HG03095 (cell line): ENCODE measurements around the gene ZRANB3.
"Not testable (repeated sequence)": the region's sequence is repeated elsewhere in the genome, so short reads cannot be mapped to it uniquely, and the experiment has no call there.

Source experiments
- ATAC-seq: cut with Tn5 transposase; IDR thresholded peaks from one replicate; pipeline ENCODE4 v1.9.1; 2021; ENCODE audit warnings: moderate library complexity; ENCODE audit not compliant: unreplicated experiment

ZRANB3 gene

DNA sequence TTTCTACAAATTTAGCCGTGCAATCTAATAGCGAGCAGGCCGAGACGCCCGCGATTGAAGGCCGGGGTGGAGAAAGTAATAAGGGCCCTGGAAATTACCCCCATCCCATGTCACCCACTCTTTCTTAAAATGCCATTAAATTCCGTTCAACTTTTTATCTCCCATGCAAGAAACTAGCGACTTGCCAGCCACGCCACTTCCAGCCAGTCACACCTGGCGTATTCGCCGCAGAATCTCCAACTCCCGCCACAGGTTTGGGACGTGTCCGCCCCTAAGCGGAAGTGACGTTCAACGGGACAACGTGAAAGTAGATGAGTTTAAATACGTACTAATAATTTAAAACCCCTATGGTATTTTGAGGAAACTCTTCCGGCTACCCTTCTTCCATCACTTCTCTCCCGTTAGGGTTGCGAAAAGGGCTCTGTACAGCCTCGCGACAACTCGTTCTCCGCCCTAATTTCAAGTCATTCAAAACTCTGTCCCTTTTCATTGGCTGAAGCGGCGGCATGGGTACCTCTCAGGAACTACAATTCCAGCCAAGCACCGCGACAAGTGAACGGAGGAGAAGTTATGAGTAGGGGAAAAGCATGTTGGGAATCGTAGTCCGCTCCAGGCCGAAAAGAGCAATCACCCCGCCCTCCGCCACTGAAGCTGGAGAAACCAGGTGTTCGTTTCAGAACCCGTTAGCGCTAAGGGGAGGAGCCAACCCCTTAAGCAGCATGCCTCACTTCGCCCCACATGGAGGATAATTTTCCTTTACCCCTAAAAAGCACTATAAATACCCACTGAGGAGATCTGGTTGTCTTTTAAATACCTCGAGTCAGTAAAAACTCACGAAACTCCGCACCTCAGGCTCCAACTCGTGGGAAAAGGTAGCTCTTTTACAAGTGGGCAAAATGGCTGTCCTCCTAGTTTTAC lies at the start of gene ZRANB3:
Gene ZRANB3 (minus strand): TSS at position 906 of the 918 bp plus-strand sequence.
- ATAC-seq, result peak; percentile 65

DNA sequence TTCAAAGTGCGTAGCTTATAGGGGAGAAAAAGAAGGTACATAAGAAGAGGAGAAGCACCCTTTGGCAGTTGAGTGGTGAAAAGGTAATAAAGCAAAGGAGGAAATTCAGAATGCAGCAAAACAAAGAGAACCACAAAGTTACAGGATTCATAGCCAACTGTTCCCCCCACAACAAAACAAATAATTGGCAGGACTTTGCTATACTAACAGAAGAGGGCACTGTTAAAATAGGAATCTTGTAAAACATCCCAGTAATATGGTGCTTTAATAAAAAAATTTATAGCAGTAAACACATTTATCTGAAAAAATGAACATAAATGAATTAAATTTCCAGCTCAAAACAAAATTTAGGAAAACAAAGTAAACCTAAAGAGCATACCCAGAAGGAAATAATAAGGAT lies 42.6 kb upstream of the ZRANB3 start:
- ATAC-seq, result no peak

DNA sequence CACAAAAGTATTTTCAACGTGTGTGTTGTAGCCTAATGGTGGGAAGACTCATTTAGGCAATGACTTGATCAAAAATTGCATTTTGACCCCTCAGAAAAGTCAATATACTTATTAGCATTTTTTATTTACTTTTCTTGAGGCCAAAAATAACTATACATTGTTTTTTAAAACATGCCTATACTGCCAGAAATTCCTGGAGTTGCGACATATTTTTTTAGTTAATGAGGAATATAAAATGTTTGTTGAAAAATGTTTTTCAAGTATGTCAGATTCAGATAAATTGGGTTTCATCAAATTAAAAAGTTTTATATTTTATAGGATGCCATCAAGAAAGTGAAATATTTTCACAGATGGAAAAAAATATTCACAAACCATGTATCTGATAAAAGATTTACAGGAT lies 39.9 kb upstream of the ZRANB3 start:
- ATAC-seq, result no peak

DNA sequence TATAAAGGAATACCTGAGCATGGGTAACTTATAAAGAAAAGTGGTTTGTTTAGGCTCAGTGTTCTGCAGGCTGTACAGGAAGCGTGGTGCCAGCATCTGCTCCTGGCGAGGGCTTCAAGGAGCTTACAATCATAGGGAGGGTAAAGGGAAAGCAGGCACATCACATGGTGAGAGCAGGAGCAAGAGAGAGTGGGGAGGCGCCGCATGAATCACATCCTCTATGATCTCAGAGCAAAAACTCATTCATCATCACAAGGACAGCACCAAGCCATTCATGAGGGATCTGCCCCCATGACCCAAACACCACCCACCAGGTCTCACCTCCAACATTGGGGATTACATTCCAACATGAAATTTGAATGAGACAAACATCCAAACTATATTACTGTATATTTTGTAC lies 32.8 kb upstream of the ZRANB3 start:
- ATAC-seq, result no peak

DNA sequence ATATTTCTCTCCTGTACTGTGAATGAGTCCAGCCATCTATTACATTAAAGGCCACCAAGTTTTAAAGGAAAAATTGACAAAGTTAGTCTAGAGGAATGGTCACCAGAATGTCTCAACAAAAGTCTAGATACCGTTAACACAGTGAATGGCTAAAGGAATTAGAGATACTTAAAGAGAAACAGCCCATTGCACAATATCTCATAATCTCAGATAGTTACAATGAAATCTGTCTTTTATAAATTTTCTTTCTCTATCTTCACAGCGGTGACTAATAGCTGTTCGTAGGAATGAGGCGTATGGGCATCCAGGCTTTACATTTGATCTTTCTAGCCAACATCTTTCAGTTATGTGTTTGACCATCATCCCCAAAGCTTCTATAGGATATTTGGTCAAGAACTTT lies 30.9 kb upstream of the ZRANB3 start:
- ATAC-seq, result no peak

DNA sequence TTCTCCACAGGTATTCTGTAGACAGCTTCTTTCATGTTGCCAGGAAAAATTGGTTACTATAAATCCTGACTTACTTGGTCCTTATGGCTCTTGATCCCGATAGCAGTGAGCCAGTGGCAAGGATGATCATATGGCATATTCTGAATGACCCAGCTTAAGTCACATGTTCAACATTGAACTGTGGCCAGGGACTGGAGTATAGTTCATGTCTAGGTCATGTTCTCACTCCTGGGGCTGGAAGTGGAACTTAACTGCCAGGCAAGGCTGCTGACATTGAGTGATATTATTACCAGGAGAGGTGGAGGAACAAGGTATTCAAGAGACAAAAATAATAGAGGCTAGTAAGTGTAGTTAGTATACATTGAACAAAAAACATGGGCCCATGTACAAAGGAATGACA lies 26.5 kb upstream of the ZRANB3 start:
- no peak for ATAC-seq

DNA sequence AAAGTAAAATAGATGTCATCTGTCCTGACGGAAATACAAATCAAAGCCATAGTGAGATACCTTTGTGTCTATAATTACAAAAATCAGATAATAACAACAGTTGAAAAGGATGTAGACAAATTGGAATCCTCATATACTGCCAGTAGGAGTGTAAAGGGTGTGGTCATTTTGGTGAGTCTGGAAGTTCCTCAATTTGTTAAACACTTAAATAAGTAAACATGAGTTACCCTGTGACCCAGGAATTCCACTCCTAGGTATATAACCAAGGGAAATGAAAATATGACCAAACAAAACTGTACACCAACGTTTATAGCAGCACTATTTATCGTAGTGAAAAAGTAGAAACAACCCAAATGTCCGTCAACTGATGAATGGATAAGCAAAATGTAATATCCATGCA lies 24.3 kb upstream of the ZRANB3 start:
- no peak for ATAC-seq

DNA sequence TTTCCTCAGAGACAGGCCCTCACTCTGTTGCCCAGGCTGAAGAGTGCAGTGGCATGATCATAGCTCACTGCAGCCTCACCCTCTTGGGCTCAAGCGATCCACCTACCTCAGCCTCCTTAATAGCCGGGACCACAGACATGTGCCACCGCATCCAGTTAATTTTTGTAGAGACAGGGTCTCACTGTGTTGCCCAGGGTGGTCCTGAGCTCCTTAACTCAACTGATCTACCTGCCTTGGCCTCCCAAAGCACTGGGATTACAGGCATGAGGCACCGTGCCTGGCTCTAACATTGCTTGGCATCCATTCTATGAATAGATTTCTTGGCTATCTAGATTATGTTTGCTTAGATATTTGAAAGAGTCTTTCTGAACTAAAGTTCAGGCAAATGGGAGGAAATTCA lies 21.9 kb upstream of the ZRANB3 start:
- no peak for ATAC-seq

DNA sequence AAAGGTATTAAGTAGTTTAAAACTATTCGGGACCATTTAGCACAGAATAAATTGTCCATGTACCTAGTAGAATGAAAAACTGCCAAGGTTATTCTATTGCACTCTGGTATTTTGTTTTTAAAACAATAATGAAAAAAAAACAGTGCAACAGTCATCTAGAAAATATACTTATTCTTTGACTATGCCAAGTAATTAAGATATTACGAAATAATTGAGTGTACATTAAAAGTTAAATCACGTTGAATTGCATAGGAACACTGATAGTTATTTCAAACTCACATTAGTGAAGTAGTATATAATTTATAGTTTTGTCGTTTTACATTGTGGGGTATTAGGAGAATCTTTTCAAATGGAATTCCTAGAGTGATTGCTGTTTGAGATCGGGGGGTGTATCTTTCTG lies 20.3 kb upstream of the ZRANB3 start:
- no peak for ATAC-seq

DNA sequence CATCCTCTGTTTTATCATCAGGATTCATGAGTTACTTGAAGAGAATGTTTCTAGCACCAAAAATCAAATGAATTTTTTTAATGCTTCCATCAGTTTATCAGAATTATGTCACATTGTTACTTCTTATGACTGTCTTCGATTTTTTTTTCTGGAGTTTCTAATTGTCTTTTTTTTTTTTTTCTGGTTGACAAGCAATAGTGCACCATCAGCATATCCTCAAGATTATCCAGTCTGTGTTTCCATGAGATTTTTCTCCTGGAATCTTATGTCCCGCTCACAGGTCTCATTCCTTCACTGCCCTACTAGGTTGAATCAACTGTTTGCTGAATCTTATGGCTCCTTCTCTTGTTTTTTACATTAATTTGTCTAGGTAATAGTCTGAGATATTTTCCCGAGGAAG lies 16.3 kb upstream of the ZRANB3 start:
- no peak for ATAC-seq

DNA sequence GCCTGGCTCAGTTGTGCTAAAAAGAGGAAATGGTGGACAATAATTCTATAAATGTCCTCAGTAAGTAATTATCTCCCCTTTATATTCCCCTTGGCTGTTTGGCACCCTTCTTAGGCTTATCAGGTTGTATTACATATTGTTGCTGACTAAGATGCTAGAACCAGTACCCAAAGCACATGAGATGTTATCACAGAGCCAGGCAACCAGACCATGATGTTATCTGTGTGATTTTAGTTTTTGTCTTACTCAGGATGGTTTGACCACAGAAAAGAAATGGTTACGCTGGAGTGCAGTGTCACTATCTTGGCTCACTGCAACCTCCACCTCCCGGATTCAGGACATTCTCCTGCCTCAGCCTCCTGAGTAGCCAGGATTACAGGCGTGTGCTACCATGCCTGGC lies 15.4 kb upstream of the ZRANB3 start:
- ATAC-seq, result no peak

DNA sequence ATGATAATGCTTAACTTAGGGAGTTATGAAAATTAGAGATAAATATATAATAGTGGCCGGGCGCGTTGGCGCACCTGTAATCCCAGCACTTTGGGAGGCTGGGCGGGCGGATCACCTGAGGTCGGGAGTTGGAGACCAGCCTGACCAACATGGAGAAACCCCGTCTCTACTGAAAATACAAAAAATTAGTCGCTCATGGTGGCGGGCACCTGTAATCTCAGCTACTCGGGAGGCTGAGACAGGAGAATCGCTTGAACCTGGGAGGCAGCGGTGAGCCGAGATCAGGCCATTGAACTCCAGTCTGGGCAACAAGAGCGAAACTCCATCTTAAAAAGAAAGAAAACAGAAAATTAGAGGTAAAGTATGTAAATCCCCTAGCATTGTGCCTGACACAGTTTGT lies 2.5 kb upstream of the ZRANB3 start:
- ATAC-seq, result not testable (repeated sequence)

DNA sequence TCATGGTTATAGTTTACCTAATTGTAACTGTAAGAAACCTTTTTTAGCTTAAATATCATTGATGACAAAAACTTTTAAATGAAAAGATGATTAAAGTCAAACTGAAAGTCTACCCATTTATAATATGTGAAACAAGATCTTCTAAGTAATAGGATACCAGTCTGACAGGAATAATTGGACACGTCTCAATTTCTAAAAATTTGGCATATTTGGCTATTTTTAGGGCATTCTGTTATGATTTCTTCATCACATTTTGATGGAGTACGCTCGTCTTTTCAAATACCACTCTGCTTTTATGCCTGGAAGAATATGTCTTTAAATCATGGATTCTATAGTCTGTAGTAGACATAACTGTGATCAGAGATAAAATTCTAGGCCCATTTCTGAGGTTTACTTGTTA lies 1.6 kb upstream of the ZRANB3 start:
- no peak for ATAC-seq

DNA sequence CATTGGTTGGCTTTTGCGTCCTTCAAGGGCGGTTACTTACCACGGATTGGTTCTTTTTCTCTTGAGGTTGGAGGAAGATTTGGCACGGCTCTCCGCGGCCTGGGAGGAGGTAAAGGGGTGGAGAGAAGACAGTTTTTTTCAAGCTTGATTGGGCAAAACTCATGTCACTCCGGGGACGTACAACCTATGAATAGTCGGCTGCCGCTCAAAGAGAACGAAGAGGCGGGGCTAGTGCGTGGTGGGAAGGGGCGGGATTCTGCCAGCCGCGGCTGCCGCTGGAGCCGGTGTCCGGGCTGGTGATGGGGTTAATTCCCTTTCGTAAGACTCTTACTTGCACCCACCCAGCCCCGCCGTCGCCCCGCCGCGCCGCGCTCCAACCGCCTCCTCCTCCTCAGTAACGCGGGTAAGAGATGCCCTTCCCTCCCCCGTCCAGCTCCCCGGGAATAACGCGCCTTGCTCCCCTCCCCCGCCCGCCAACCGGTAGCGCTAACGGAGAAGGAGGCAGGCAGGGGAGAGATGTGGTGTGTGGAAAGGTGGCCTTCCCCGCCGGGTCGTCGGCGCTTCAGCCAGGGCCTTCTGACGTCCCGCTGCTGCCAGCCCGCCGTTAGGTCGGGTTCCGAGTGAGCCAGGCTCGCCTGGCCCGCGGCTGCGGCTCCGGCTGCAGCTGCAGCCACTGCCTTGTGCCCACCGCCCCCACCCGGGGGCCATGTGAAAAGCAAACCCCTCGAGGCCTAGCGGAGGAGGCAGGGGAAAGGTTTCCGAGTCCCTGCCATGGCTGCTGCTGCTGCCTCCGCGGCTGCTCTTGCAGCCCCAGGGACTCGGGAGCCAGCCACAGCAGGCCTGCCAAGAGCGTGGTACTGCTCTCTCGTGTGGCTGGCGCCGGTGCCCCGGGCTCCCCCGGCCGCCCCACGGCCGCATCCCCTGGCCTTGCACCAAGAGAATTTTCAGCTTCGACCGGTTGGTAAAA lies 496 bp upstream of the ZRANB3 start, which contains the start of gene R3HDM1:
Gene R3HDM1 (plus strand): TSS at position 254 of the 967 bp plus-strand sequence. CDS start 73,362 bp downstream, outside the sequence.
- ATAC-seq, result peak; percentile 78

DNA sequence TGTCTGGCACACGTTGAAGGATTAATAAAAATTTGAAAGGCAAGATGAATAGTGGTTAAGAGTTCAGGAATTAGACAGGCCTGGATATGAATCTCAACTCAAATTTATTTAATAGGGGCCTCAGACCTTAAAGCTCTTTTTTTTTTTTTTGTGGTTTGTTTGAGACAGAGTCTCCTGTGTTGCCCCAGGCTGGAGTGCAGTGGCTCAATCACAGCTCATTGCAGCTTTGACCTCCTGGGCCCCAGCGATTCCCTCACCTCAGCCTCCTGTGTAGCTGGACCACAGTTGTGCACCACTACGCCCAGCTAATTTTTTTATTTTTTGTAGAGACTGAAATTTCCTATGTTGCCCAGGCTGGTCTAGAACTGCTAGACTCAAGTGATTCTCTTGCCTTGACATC lies 3.0 kb downstream of the ZRANB3 start:
- no peak for ATAC-seq

DNA sequence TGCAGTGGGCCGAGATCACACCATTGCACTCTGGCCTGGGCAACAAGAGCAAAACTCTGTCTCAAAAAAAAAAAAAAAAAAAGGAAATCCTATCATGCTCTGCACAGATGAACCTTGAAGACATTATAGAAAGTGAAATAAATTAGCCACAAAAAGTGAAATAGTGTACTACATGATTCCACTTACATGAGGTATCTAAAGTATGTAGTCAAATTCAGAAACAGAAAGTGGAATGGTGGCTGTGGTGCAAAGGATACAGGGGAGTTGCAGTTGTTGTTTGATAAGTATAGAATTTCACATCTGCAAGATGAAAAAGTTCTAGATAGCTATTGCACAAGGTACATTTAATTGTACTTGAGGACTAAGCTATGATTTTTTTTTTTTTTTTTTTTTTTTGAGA lies 5.2 kb downstream of the ZRANB3 start:
- ATAC-seq, result no peak

DNA sequence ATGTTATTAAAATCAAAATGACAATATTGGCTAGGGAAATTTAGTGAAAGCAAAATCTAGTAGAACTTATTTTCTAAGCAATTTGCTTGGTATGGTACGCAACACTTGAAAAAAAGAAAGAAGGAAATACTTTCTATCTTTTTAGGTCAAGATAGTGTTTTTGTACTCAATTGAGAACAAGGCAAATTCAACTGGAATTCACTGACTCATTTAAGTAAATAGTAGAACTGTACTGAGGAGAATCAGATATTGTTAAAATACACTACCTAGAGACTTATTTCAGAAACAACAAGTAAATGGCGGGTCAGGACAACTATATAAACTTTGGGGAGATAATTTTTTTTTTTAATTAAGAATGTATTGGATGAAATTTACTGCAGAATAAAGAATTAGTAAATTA lies 18.9 kb downstream of the ZRANB3 start:
- no peak for ATAC-seq

DNA sequence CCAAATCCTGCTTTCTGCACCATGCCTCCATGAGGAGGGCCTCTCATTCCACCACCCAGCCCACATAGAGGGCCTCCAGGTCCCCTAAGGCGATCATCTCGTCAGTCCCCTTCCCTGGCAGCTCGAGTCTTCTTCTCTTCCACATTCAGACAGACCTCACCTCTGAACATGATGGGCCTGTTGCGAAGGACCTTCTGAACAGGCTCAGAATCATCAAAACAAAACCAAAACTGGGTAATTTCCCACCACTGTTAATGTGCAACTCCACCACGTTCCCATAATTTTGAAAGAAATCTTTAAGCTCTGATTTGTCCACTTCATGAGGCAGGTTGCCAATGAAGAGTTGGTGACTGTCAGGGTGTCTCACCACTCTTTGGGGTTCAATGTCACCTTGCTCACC lies 20.4 kb downstream of the ZRANB3 start:
- no peak for ATAC-seq

DNA sequence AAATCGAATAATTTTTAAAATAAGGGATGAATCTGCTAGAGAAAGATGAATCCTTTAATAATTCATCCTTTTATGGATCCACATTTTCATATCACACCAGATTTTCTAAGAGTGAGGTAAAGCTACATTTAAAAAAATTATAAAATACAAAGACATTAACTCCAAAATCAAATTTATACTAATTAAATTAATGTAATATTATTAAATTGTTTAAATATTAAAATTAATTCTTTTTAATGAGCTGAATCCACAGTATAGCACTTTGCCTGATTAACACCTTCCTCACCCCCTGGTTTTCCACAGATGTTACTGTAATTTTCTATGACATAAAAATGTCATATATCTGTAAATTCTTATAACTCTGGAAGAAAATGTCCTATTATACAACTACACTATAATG lies 26.2 kb downstream of the ZRANB3 start:
- ATAC-seq, result no peak

DNA sequence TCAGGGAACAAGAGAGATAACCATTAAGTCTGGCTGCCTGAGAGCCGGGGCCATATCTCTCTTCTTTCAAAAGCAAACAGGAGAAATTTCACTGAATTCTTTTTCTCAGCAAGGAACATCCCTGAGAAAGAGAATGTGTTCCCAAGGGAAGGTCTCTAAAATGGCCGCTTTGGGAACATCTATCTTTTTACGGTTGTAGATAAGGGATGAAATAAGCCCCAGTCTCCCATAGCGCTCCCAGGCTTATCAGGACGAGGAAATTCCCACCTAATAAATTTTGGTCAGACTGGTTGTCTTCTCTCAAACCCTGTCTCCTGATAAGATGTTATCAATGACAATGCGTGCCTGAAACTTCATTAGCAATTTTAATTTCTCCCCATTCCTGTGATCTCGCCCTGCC lies 32.4 kb downstream of the ZRANB3 start:
- not testable (repeated sequence) for ATAC-seq

DNA sequence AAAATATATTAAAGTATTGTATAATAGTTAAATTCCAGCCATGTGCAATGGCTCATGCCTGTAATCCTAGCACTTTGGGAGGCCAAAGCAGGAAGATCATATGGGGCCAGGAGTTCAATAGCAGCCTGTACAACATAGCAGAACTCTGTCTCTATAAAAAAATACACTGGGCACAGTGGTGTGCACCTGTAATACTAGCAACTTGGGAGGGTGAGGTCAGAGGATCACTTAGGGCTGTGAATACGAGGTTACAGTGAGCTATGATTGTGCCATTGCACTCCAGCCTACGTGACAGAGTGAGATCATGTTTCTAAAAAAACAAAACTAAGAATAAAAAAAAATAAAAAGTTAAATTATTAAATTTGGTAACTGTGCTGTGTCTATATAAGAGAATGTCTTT lies 36.1 kb downstream of the ZRANB3 start:
- ATAC-seq, result no peak

DNA sequence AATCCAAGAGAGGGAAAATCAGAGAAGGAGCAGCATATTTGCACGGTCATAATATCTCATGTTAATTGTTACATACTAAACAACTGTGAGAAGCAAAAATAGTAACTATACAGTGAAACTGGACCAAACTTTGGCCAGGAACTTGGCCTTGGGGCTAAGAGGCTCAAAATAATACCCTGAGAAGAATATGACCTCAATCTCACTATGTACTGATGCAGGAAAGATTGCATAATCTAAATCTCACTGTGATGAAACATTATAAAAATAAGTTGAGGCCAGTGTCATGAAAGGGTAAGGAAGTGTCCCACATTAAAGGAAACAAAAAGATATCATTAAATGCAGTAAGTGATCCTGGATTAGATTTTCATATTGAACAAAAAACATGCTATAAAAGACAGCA lies 36.5 kb downstream of the ZRANB3 start:
- ATAC-seq, result no peak
